GM19099 (cell line): ENCODE results near the gene IL18BP.

Source experiments
- POLR2A ChIP-seq: IDR thresholded peaks from 3 replicates; pipeline ENCODE4 v1.6.1; 2011; ENCODE audit warnings: low read depth; ENCODE audit not compliant: insufficient read length; ENCODE audit errors: extremely low read depth

IL18BP gene

GRCh38 chr11:72040491-72041363, 42.0 kb downstream of the IL18BP start:
- no peak for TF ChIP-seq POLR2A

DNA sequence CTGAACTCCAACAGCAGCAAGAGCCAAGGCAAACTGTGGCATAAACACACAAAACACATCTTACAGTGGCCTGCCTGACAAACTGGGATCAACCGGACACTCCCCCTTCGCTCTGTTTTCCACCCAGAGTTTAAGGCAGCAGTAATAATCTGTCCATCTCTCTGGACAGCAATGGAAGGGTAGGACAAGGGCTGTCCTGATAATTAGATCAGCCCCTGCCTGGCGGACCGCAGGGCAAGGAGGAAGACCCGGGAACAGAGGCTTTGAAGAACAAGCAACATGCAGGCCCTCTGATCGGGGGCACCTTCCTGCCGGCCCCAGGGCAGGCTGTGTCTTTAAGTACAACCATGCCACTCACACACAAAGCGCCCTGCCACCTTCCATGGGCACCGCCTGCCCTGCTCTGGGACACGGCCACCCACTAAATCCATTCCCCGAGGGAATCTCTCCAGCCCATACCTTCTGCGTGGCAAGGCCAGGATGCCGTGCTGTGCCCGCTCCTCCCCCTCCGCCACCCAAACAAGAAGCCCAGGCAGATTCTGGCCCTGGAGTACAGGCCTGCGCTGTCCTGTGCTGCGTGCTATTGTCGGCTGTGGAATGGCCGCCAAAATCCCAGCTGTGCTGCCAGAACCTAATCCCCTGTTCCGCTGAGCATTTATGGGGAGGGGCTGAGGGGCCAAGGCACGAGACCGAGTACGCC, 42.8 kb downstream of the IL18BP start:
- TF ChIP-seq POLR2A, result peak; percentile 61

- TF ChIP-seq POLR2A, result no peak
These were observed 43.5 kb downstream of the IL18BP start for GRCh38 chr11:72042064-72042745.

DNA sequence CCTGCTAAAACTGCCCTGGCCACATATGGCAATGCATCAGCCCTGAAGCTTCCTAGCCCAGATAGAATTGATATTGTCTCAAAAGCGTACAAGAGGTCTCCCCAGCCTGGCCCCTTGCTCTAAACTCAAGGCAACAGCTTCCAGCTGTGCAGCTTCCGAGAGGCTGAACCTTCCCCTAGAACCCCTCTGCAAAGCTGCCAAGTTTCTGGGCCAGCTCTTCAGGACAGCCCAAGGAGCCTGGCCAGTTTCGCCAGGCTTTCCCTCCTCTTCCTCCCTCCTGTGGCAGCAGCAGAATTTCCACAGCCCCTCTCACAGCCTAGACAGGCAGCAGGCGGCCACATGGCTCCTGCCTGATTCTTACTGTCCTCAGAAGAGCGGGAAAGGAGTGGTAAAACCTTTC, 47.1 kb downstream of the IL18BP start:
- TF ChIP-seq POLR2A, result no peak

DNA sequence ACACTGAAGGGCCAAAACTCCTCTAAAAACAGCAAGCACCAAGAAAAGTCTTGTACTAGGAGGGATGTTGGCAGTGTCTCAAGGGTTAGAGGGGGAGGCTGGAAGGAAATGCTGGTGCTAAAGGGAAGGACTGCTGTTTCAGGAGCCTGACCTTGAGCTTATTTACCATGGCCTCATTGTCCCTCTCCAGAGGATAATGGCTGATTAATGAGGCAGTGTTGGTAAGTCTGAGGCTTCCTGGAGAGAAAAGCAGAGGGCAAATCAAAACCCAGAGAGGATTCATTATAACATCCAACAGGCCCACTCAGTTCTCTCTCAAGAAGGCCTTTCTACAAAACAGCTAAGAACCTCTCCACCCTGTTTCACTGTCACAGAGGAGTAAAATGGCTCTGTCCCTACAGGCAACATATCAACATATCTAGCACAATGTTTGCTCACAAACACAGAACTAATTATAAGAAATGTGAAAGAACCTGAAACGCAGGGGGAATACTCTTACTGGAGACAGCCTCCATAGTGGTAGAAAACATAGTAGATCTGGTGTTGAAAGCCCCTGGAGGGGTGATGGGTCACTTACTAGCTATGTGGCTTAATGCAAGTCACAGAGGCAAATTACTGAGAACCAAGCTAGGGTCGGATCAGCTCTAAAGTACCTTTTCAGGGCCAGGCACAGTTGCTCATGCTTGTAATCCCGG, 50.2 kb downstream of the IL18BP start:
- no peak for TF ChIP-seq POLR2A
